K562 (cell line): ENCODE data around the gene DDX51. TPM values are rescaled to one million over a fixed set of nuclear protein-coding genes. Genes with fewer than 3 reads are reported as not detected.

Experiments used
- polyA plus RNA-seq, 8 experiments: library from polyadenylated mRNA; depleted of rRNA in 4 of 8; stranded (reverse) in 5 of 8; unstranded in 3 of 8; fragments of >200 nt; fragmentation: Nextera tagmentation in 2 of 8; fragmentation: Illumina TruSeq in 1 of 8; extraction: Ambion mirVana in 2 of 8; extraction: Trizol in 1 of 8; gene quantifications; 2 replicates each; pipeline versions ENCODE4 v1.2.1 to v1.2.3, GENCODE V29; 2011 to 2014; ENCODE audit warnings: inconsistent platforms in 1 of 8, missing spikeins in 1 of 8
- total RNA-seq, 7 experiments: library from RNA; depleted of rRNA in 6 of 7; stranded (reverse); fragments of >200 nt in 6 of 7; fragmentation: Illumina TruSeq in 2 of 7; extraction: Trizol in 2 of 7; gene quantifications; 2 replicates each; pipeline versions ENCODE4 v1.2.1 to v1.2.3, GENCODE V29; 2011 to 2021; ENCODE audit warnings: low replicate concordance in 1 of 7
- TF ChIP-seq, protein P1 (sequence below): fragments of 450-650 bp; IDR thresholded peaks from 2 replicates; pipeline ENCODE4 v1.6.1; 2016; ENCODE audit warnings: low read depth

Gene DDX51
- total and polyA plus RNA-seq, 9 of the 15 experiments (the other 6 are each of a cell fraction or from before 2014, with no cell fraction given), result 1.1 to 35.9 (median 12.4) TPM

DNA sequence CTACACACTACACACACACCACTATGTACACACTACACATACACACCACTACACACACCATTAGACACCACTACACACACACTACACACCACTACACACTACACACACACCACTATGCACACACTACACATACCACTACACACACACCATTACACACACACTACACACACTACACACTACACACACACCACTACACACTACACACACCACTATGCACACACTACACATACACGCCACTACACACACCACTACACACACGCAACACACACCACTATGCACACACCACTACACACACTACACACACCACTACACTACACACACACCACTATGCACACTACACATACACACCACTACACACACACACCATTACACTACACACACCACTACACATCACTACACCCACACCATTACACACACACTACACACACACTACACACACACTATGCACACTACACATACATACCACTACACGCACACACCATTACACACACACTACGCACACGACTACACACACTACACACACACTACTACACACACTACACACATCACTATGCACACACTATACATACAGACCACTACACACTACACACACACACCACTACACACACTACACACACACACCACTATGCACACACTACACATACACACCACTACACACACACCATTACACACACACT, 13.8 kb upstream of the DDX51 start (continued):
- TF ChIP-seq, protein P1, sequence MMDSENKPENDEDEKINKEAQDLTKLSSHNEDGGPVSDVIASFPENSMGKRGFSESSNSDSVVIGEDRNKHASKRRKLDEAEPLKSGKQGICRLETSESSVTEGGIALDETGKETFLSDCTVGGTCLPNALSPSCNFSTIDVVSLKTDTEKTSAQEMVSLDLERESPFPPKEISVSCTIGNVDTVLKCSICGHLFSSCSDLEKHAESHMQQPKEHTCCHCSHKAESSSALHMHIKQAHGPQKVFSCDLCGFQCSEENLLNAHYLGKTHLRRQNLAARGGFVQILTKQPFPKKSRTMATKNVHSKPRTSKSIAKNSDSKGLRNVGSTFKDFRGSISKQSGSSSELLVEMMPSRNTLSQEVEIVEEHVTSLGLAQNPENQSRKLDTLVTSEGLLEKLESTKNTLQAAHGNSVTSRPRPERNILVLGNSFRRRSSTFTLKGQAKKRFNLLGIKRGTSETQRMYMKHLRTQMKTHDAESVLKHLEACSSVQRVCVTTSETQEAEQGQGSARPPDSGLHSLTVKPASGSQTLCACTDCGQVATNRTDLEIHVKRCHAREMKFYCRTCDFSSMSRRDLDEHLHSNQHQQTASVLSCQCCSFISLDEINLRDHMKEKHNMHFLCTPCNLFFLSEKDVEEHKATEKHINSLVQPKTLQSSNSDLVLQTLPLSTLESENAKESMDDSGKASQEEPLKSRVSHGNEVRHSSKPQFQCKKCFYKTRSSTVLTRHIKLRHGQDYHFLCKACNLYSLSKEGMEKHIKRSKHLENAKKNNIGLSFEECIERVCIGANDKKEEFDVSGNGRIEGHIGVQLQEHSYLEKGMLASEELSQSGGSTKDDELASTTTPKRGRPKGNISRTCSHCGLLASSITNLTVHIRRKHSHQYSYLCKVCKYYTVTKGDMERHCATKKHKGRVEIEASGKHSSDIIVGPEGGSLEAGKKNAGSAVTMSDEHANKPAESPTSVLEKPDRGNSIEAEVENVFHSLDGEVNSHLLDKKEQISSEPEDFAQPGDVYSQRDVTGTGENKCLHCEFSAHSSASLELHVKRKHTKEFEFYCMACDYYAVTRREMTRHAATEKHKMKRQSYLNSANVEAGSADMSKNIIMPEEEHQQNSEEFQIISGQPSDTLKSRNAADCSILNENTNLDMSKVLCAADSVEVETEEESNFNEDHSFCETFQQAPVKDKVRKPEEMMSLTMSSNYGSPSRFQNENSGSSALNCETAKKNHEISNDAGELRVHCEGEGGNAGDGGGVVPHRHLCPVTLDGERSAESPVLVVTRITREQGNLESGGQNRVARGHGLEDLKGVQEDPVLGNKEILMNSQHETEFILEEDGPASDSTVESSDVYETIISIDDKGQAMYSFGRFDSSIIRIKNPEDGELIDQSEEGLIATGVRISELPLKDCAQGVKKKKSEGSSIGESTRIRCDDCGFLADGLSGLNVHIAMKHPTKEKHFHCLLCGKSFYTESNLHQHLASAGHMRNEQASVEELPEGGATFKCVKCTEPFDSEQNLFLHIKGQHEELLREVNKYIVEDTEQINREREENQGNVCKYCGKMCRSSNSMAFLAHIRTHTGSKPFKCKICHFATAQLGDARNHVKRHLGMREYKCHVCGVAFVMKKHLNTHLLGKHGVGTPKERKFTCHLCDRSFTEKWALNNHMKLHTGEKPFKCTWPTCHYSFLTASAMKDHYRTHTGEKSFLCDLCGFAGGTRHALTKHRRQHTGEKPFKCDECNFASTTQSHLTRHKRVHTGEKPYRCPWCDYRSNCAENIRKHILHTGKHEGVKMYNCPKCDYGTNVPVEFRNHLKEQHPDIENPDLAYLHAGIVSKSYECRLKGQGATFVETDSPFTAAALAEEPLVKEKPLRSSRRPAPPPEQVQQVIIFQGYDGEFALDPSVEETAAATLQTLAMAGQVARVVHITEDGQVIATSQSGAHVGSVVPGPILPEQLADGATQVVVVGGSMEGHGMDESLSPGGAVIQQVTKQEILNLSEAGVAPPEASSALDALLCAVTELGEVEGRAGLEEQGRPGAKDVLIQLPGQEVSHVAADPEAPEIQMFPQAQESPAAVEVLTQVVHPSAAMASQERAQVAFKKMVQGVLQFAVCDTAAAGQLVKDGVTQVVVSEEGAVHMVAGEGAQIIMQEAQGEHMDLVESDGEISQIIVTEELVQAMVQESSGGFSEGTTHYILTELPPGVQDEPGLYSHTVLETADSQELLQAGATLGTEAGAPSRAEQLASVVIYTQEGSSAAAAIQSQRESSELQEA, result no peak
